HepG2 (cell line): ENCODE results near the gene GUCY1B1. TPM values are rescaled to one million over a fixed set of nuclear protein-coding genes. Genes with fewer than 3 reads are reported as not detected.

Experiments
- HDAC2 ChIP-seq: sonication (generic); formaldehyde crosslinking; IDR thresholded peaks from 2 replicates; pipeline ENCODE4 v1.4.0; 2020; ENCODE audit warnings: missing genetic modification reagents
- NR2C2 ChIP-seq: sonication (generic); formaldehyde crosslinking; IDR thresholded peaks from 2 replicates; pipeline ENCODE4 v1.4.0; 2020; ENCODE audit warnings: missing genetic modification reagents, mild to moderate bottlenecking, moderate library complexity, borderline replicate concordance
- RFX5 ChIP-seq: IDR thresholded peaks from 2 replicates; pipeline ENCODE4 v1.6.1; 2011; ENCODE audit warnings: low read depth, low read length, improper control_type of control experiment
- RFXANK ChIP-seq: IDR thresholded peaks from 2 replicates; pipeline ENCODE4 v1.6.1; 2016
- SNRNP70 ChIP-seq: fragments of 200-400 bp; formaldehyde crosslinking; IDR thresholded peaks from 2 replicates; pipeline ENCODE4 v1.6.1; 2017; ENCODE audit warnings: mild to moderate bottlenecking, low read depth, low read length, moderate library complexity
- TFE3 ChIP-seq: IDR thresholded peaks from 2 replicates; pipeline ENCODE4 v1.6.1; 2016
- ZBTB4 ChIP-seq: sonication (generic); formaldehyde crosslinking; IDR thresholded peaks from 2 replicates; pipeline ENCODE4 v1.4.0; 2020; ENCODE audit warnings: missing genetic modification reagents, mild to moderate bottlenecking, borderline replicate concordance
- ZNF282 ChIP-seq: fragments of 450-650 bp; IDR thresholded peaks from 2 replicates; pipeline ENCODE4 v1.6.1; 2018; ENCODE audit not compliant: partially characterized antibody
- ZNF430 ChIP-seq: sonication (generic); formaldehyde crosslinking; IDR thresholded peaks from 2 replicates; pipeline ENCODE4 v1.9.0; 2021; ENCODE audit warnings: mild to moderate bottlenecking, missing genetic modification reagents
- ZNF589 ChIP-seq: sonication (generic); formaldehyde crosslinking; conservative IDR thresholded peaks from 2 replicates; pipeline ENCODE4 v1.8.0; 2022; ENCODE audit warnings: mild to moderate bottlenecking, moderate library complexity, missing genetic modification reagents
- ZSCAN22 ChIP-seq: sonication (generic); formaldehyde crosslinking; IDR thresholded peaks from 2 replicates; pipeline ENCODE4 v1.4.0; 2020; ENCODE audit warnings: mild to moderate bottlenecking, missing genetic modification reagents
- polyA plus RNA-seq, 8 experiments: library from polyadenylated mRNA; depleted of rRNA in 3 of 8; stranded (reverse) in 7 of 8; unstranded in 1 of 8; fragments of >200 nt; fragmentation: Illumina TruSeq in 4 of 8; extraction: Trizol in 4 of 8; gene quantifications; 2 replicates each; pipeline versions ENCODE4 v1.2.1 to v1.2.3, GENCODE V29; 2011 to 2016; ENCODE audit warnings: low read depth in 4 of 8, missing spikeins in 1 of 8, mixed read lengths in 1 of 8; ENCODE audit not compliant: insufficient read depth in 1 of 8
- total RNA-seq, 5 experiments: library from RNA; depleted of rRNA; stranded (reverse); fragments of >200 nt; fragmentation: Illumina TruSeq; extraction: Trizol; gene quantifications; 2 replicates each; pipeline ENCODE4 v1.2.3, GENCODE V29; 2016; ENCODE audit warnings: low read depth in 1 of 5
- TF ChIP-seq, protein P1 (sequence below): sonication (generic); formaldehyde crosslinking; conservative IDR thresholded peaks from 2 replicates; pipeline ENCODE4 v1.4.0; 2020; ENCODE audit warnings: missing genetic modification reagents
- TF ChIP-seq, protein P2 (sequence below): sonication (generic); formaldehyde crosslinking; IDR thresholded peaks from 2 replicates; pipeline ENCODE4 v1.8.0; 2022; ENCODE audit warnings: mild to moderate bottlenecking, missing genetic modification reagents; ENCODE audit not compliant: insufficient replicate concordance
- TF ChIP-seq, protein P3 (sequence below), 2 experiments: sonication (generic) in 1 of 2; formaldehyde crosslinking in 1 of 2; IDR thresholded peaks; 2 replicates each; pipeline versions ENCODE4 v1.5.1 to v1.6.1; 2011 to 2020; ENCODE audit warnings: borderline replicate concordance in 1 of 2, low read depth in 1 of 2, low read length in 1 of 2, mild to moderate bottlenecking in 1 of 2, missing genetic modification reagents in 1 of 2, moderate library complexity in 1 of 2
- TF ChIP-seq, protein P4 (sequence below): sonication (generic); formaldehyde crosslinking; conservative IDR thresholded peaks from 2 replicates; pipeline ENCODE4 v1.8.0; 2022; ENCODE audit warnings: low read depth, missing genetic modification reagents

GUCY1B1 gene
- total and polyA plus RNA-seq, 2 of the 13 experiments (the other 11 are each of a cell fraction or from before 2014, with no cell fraction given): not detected

DNA sequence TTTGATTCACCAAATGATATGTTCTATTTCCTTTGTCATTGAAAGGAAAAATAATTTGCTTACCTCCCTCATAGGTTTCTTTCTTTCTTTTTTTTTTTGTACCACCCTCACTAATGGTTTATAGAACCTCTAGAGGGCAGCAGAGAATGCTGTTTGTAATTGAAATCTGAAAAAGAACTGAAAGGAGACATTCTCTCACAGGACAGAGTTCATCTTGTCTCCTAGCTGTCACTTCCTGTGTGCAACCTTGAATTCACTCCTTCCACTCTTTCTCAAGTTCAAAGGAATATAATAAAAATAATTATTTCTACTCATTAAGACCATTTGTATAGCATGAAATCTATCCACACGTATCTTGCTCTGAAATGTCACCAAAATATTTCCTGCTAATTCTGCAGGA is 51.0 kb downstream of the GUCY1B1 start (continued):
- TF ChIP-seq RFXANK: no peak
- TF ChIP-seq, protein P1, sequence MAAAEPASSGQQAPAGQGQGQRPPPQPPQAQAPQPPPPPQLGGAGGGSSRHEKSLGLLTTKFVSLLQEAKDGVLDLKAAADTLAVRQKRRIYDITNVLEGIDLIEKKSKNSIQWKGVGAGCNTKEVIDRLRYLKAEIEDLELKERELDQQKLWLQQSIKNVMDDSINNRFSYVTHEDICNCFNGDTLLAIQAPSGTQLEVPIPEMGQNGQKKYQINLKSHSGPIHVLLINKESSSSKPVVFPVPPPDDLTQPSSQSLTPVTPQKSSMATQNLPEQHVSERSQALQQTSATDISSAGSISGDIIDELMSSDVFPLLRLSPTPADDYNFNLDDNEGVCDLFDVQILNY (CRISPR knock-in tag): no peak
- TF ChIP-seq ZSCAN22 (CRISPR knock-in tag): no peak
- TF ChIP-seq NR2C2 (CRISPR knock-in tag): peak; percentile 22; the same call in 1 of the 2 replicates
- TF ChIP-seq ZNF282: no peak
- TF ChIP-seq HDAC2 (CRISPR knock-in tag): no peak
- TF ChIP-seq, protein P2, sequence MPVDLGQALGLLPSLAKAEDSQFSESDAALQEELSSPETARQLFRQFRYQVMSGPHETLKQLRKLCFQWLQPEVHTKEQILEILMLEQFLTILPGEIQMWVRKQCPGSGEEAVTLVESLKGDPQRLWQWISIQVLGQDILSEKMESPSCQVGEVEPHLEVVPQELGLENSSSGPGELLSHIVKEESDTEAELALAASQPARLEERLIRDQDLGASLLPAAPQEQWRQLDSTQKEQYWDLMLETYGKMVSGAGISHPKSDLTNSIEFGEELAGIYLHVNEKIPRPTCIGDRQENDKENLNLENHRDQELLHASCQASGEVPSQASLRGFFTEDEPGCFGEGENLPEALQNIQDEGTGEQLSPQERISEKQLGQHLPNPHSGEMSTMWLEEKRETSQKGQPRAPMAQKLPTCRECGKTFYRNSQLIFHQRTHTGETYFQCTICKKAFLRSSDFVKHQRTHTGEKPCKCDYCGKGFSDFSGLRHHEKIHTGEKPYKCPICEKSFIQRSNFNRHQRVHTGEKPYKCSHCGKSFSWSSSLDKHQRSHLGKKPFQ (CRISPR knock-in tag): no peak
- TF ChIP-seq, protein P3, sequence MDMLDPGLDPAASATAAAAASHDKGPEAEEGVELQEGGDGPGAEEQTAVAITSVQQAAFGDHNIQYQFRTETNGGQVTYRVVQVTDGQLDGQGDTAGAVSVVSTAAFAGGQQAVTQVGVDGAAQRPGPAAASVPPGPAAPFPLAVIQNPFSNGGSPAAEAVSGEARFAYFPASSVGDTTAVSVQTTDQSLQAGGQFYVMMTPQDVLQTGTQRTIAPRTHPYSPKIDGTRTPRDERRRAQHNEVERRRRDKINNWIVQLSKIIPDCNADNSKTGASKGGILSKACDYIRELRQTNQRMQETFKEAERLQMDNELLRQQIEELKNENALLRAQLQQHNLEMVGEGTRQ (IDR thresholded peaks at IDR 0.05; ENCODE audit: low read depth, low read length): no peak
- TF ChIP-seq, protein P3 (CRISPR knock-in tag; IDR thresholded peaks at IDR 0.05; ENCODE audit: borderline replicate concordance): no peak
- no peak for TF ChIP-seq RFX5
- no peak for TF ChIP-seq TFE3 (CRISPR knock-in tag)
- TF ChIP-seq, protein P4, sequence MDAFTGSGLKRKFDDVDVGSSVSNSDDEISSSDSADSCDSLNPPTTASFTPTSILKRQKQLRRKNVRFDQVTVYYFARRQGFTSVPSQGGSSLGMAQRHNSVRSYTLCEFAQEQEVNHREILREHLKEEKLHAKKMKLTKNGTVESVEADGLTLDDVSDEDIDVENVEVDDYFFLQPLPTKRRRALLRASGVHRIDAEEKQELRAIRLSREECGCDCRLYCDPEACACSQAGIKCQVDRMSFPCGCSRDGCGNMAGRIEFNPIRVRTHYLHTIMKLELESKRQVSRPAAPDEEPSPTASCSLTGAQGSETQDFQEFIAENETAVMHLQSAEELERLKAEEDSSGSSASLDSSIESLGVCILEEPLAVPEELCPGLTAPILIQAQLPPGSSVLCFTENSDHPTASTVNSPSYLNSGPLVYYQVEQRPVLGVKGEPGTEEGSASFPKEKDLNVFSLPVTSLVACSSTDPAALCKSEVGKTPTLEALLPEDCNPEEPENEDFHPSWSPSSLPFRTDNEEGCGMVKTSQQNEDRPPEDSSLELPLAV (CRISPR knock-in tag): no peak
- no peak for TF ChIP-seq ZBTB4 (CRISPR knock-in tag)
- no peak for TF ChIP-seq ZNF430 (CRISPR knock-in tag)
- TF ChIP-seq ZNF589: no peak
- no peak for TF ChIP-seq SNRNP70
